OCI-LY3 (cell line): ENCODE measurements around the gene NCBP3.

Experiments
- CTCF ChIP-seq: fragments of 200-600, 300-600 bp; sonication (generic); IDR thresholded peaks from 2 replicates; pipeline ENCODE4 v1.5.1; 2014; ENCODE audit warnings: antibody characterized with exemption, low read length, low read depth
- EZH2phosphoT487 ChIP-seq: fragments of 200-600 bp; shearing (Covaris generic); IDR thresholded peaks from 2 replicates; pipeline ENCODE4 v1.6.1; 2018; ENCODE audit warnings: antibody characterized with exemption, mixed run types, low read depth

DNA sequence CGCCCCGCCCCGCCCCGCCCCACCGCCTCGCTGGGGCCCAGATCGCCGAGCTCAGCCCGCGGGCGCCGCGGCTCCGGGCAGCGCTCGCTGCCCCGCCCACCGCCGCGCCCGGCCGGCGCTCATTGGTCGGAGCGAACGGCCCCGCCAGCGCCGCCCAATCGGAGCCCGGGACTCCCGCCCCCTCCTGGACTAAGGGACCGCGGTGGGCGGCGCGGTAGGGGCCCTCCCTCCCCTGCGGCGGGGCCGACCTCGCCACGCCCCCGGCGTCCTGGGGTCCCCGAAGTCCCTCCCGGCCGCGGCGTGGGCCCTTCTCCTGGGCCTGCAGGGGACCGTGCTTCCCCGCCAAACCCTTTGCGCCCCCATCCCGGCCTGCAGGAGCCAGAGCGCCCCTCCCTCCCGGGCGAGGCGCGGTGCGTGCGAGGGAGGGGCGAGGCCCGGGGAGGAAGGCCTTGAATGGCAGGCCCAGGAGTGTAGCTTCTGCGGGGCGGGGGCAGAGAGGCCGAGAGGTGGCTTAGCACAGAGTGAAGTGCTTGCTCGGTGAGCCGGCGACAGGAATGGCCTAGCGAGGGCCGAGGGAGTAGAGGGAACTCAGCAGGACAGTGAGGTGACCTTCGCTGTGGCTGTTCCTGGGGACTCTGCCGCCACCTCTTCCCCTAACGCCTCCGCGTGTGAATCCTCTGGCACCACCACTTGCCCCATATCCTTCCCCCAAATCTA lies 47.1 kb upstream of the NCBP3 start, which contains the start of gene CAMKK1:
- TF ChIP-seq CTCF (no peak), EZH2phosphoT487 (no peak)
